Measurements from ENCODE around the gene PLA2G15. TPM values are rescaled to one million over a fixed set of nuclear protein-coding genes. Genes with fewer than 3 reads are reported as not detected.

PLA2G15 gene
- total RNA-seq, 3 donors from 2014 or later (not counting 1 experiment from before 2014, with no cell fraction given): 5.6 to 13.0 (median 12.7) TPM

DNA sequence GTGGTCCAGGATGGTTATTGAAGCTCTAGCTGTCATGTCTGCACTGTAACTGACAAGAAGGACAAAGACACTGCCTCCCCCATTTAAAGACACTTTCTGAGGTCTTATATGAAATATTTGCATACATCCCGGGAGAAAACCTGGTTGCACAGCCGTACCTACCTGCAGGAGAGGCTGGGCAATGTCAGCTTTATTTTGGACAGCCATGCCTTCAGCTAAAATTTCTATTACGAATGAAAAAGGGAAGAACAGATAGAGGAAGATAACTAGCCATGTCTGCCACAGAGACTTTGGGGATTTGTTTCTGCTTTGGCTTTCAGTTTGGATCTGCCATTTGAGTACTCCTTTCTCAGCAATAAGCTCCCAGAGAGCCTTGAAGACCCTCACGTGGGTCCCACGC, 38.2 kb downstream of the PLA2G15 start:
- Mint-ChIP-seq H3K4me1 (peaks cover 62 to 75% of the 10 kb centered on the region in 2 donors), H3K9me3 (no peaks in the 10 kb centered on the region), H3K36me3 (no peaks in the 10 kb centered on the region), H3K4me3 (peak overlapping the region; percentile 71), H3K27me3 (ENCODE audit: low read depth in 2 of 2) (no peaks in the 10 kb centered on the region), H3K27ac (peak overlapping the region; percentile 77 to 88)
- DNase-seq (no peak), ATAC-seq (no peak)
- intact Hi-C loops (cut with micrococcal nuclease): no loop called here
- TF ChIP-seq, protein P1, sequence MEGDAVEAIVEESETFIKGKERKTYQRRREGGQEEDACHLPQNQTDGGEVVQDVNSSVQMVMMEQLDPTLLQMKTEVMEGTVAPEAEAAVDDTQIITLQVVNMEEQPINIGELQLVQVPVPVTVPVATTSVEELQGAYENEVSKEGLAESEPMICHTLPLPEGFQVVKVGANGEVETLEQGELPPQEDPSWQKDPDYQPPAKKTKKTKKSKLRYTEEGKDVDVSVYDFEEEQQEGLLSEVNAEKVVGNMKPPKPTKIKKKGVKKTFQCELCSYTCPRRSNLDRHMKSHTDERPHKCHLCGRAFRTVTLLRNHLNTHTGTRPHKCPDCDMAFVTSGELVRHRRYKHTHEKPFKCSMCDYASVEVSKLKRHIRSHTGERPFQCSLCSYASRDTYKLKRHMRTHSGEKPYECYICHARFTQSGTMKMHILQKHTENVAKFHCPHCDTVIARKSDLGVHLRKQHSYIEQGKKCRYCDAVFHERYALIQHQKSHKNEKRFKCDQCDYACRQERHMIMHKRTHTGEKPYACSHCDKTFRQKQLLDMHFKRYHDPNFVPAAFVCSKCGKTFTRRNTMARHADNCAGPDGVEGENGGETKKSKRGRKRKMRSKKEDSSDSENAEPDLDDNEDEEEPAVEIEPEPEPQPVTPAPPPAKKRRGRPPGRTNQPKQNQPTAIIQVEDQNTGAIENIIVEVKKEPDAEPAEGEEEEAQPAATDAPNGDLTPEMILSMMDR (IDR thresholded peaks at IDR 0.05): no peak
- Histone ChIP-seq H3K36me3 (ENCODE audit: control insufficient read depth, insufficient read depth, low read length) (peaks cover 18% of the 10 kb centered on the region), H3K27me3 (ENCODE audit: control insufficient read depth, insufficient read depth, low read length) (no peaks in the 10 kb centered on the region), H3K9me3 (ENCODE audit: control insufficient read depth, insufficient read depth, low read length) (no peaks in the 10 kb centered on the region), H3K27ac (ENCODE audit: low read length) (peak overlapping the region; percentile 70), H3K4me3 (ENCODE audit: low read length) (no peak overlapping the region), H3K4me1 (ENCODE audit: control insufficient read depth, insufficient read depth, low read length) (peaks cover 63% of the 10 kb centered on the region)
- 49% methylated on average over 5 of the region's 5 CpGs for WGBS (ENCODE audit: insufficient coverage)

DNA sequence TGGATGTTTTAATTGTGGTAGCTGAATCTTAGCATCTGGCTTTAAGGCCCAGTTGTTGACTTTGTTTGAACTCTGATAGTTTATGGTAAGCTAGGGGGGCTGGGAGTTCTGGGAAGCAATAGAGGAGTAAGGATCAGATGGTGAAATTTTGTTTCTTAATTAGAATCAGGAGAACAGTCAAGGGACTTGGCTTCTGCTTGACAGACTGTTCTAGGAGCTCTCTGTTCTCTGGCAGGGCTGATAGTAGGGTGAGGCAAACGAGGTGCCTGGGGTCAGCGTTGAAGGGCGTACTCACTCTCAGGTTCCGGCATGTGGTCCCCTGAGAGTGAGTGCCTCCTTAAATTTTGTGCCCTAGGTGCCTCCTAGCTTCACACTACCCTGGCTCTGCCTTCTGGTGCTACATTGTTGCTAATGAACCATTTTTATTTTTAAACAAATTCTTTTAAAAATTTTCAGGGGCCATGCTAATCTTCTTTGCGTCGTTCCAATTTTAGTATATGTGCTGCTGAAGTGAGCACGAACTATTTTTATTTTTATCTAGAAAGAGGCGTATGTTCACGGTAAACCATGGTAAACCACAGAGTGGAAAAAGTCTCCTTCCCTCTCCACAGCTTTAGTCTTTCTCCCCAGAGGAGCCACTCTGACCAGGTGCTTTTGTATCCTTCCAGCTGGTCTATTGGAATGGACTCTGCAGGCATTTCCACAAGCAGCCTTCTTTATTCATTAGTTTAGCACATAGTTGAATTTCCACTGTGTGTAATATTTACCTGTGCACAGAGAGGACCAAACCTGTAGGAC, 38.8 kb downstream of the PLA2G15 start:
- Histone ChIP-seq H3K36me3 (ENCODE audit: control insufficient read depth, insufficient read depth, low read length) (peaks cover 18% of the 10 kb centered on the region), H3K4me1 (ENCODE audit: control insufficient read depth, insufficient read depth, low read length) (peaks cover 70% of the 10 kb centered on the region), H3K4me3 (ENCODE audit: low read length) (no peak overlapping the region), H3K27me3 (ENCODE audit: control insufficient read depth, insufficient read depth, low read length) (no peaks in the 10 kb centered on the region), H3K27ac (ENCODE audit: low read length) (peak overlapping the region; percentile 70), H3K9me3 (ENCODE audit: control insufficient read depth, insufficient read depth, low read length) (no peaks in the 10 kb centered on the region)
- Mint-ChIP-seq H3K4me3 (peak overlapping the region; percentile 71), H3K27me3 (ENCODE audit: low read depth in 2 of 2) (no peaks in the 10 kb centered on the region), H3K9me3 (no peaks in the 10 kb centered on the region), H3K4me1 (peaks cover 62 to 75% of the 10 kb centered on the region in 2 donors), H3K36me3 (no peaks in the 10 kb centered on the region), H3K27ac (peak overlapping the region; percentile 77 to 88)
- TF ChIP-seq, protein P1 (IDR thresholded peaks at IDR 0.05): no peak
- intact Hi-C loops (cut with micrococcal nuclease): loop anchor here (1.0 kb wide), 1 partner anchor 26 kb away; the partner anchor contains the start of gene SLC7A6OS
- WGBS (ENCODE audit: insufficient coverage): 6% methylated on average over 9 of the region's 9 CpGs
- ATAC-seq: peak; percentile 56 to 77 (median 70)
- peak; percentile 29 to 38 for DNase-seq

DNA sequence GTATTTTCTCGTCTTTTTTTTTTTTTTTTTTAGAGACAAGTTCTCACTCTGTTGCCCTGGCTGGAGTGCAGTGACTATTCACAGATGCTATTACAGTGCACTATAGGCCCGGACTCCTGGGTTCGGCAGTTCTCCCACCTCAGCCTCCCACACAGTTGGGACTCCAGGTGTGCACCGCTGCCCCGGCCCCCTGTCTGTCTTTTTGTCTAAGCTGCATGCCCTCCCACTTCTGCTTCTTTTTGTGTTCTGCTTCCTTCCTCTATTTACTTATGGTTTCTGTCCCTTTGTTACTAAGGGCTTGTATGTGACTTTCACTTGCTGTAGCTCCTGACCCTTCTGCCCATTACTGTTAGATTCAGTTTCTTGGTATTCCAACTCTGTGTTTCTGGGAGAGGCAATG, 39.7 kb downstream of the PLA2G15 start:
- H3K36me3 ChIP-seq (ENCODE audit: control insufficient read depth, insufficient read depth, low read length): peaks cover 15% of the 10 kb centered on the region
- peak; percentile 13 to 36 (median 17) for ATAC-seq

More for the DNA sequence above, 39.7 kb downstream of the PLA2G15 start:
- Mint-ChIP-seq H3K4me1 (peaks cover 69 to 81% of the 10 kb centered on the region in 2 donors), H3K9me3 (no peaks in the 10 kb centered on the region), H3K36me3 (no peaks in the 10 kb centered on the region), H3K27ac (peak overlapping the region; percentile 77 to 88), H3K4me3 (peak overlapping the region; percentile 71), H3K27me3 (ENCODE audit: low read depth in 2 of 2) (no peaks in the 10 kb centered on the region)
- Histone ChIP-seq H3K4me3 (ENCODE audit: low read length) (no peak overlapping the region), H3K9me3 (ENCODE audit: control insufficient read depth, insufficient read depth, low read length) (no peaks in the 10 kb centered on the region), H3K27ac (ENCODE audit: low read length) (peak overlapping the region; percentile 70), H3K27me3 (ENCODE audit: control insufficient read depth, insufficient read depth, low read length) (no peaks in the 10 kb centered on the region), H3K4me1 (ENCODE audit: control insufficient read depth, insufficient read depth, low read length) (peaks cover 78% of the 10 kb centered on the region)
- WGBS (ENCODE audit: insufficient coverage): 0% methylated on average over 5 of the region's 5 CpGs
- TF ChIP-seq, protein P1 (IDR thresholded peaks at IDR 0.05): no peak
- peak in 1 of 2 donors; percentile 41 for DNase-seq
- intact Hi-C loops (cut with micrococcal nuclease): loop anchor here (1.0 kb wide), 1 partner anchor 25 kb away; the partner anchor contains the start of gene SLC7A6OS
